Stomach (tissue), 4 donors: ENCODE data around the gene KRTAP10-4.

Source experiments
- POLR2A ChIP-seq, 4 donors: fragments of 450-650 bp; IDR thresholded peaks; one replicate each; pipeline ENCODE4 v1.6.1; 2016; ENCODE audit warnings: antibody characterized with exemption in 4 of 4, control low read depth in 2 of 4, mild to moderate bottlenecking in 1 of 4, moderate library complexity in 1 of 4
- TF ChIP-seq, protein P1 (sequence below), 7 experiments: fragments of 450-650 bp in 4 of 7; fragments of 200-600 bp in 3 of 7; sonication (generic) in 3 of 7; IDR thresholded peaks; one replicate each; pipeline ENCODE4 v1.5.1; 2016 to 2019; ENCODE audit warnings: antibody characterized with exemption in 7 of 7, control low read depth in 2 of 7, mild to moderate bottlenecking in 1 of 7

DNA sequence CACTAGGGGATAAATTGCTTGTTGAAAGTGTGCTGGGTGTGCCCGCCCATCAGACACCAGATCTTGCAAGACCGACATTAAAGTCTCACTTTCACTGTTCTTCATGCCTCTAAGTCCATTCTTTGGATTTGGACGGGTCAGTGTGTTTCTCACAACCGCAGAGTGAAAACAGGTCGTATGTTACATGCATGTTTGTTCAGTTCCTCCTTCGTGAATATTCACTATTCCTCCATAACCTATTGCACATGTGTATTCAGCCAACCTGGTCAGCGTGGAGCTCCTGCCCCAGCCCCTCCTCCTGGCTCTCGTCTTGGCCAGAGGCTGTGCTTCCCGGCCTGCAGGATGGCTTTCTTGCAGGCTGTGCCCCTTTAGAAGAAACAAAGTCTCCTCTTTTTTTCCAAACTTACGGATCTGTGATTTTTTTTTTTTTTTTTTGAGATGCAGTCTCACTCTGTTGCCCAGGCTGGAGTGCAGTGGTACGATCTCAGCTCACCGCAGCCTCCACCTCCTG is 20.9 kb downstream of the KRTAP10-4 start:
- TF ChIP-seq, protein P1, sequence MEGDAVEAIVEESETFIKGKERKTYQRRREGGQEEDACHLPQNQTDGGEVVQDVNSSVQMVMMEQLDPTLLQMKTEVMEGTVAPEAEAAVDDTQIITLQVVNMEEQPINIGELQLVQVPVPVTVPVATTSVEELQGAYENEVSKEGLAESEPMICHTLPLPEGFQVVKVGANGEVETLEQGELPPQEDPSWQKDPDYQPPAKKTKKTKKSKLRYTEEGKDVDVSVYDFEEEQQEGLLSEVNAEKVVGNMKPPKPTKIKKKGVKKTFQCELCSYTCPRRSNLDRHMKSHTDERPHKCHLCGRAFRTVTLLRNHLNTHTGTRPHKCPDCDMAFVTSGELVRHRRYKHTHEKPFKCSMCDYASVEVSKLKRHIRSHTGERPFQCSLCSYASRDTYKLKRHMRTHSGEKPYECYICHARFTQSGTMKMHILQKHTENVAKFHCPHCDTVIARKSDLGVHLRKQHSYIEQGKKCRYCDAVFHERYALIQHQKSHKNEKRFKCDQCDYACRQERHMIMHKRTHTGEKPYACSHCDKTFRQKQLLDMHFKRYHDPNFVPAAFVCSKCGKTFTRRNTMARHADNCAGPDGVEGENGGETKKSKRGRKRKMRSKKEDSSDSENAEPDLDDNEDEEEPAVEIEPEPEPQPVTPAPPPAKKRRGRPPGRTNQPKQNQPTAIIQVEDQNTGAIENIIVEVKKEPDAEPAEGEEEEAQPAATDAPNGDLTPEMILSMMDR (IDR thresholded peaks at IDR 0.05) = no peak
- TF ChIP-seq POLR2A (IDR thresholded peaks at IDR 0.05) = no peak
